ENCODE measurements around the gene CDH9. TPM values are rescaled to one million over a fixed set of nuclear protein-coding genes. Genes with fewer than 3 reads are reported as not detected.

Gene CDH9
- total and polyA plus RNA-seq, 2 of the 13 experiments (the other 11 are each of a cell fraction or from before 2014, with no cell fraction given), result 0.03 to 0.24 TPM

DNA sequence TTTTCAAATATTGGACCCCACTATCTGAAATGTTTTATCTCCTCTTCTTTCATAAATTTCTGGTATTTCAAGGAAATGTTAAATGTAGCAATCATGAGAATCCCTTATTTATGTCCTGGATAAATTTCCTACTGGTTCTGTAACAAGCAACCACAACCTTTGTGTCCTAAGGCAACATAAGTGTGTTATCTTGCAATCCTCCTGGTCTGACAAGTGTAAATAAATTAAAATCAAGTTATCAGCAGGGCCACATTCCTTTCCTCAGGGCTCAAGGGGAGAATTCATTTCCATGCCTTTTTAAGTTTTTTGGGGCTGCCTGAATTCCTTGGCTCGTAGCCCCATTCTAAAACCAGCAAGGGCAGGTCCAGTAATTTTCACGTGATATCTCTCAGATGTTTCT, 83.2 kb downstream of the CDH9 start:
- intact Hi-C loops (cut with micrococcal nuclease; ENCODE audit: unreplicated experiment) (no loop called here), in situ Hi-C loops (cut with HindIII; ENCODE audit: extremely low pct_ligation_motif_present, low pct_unique_long_range_greater_than_20kb) (no loop called here)
- ATAC-seq, result no peak
- CTCF ChIA-PET (ENCODE audit: low intra/inter-chr PET ratio, low total read pairs), result no interaction called here
- H3K79me2 ChIP-seq (ENCODE audit: insufficient read depth, low read length), result no peaks in the 10 kb centered on the region
- POLR2A ChIA-PET, result no interaction called here
- H3K36me3 ChIP-seq (replicated peaks in 1 of 2; ENCODE audit: control insufficient read depth in 1 of 2, insufficient read depth in 2 of 2, low read length in 2 of 2), result no peaks in the 10 kb centered on the region
- no peak for DNase-seq (ENCODE audit: low spot score)
- no peaks in the 10 kb centered on the region for H3K4me1 ChIP-seq (ENCODE audit: insufficient read depth, low read length)
- no peak for FAIRE-seq
- H3K4me3 ChIP-seq (replicated peaks in 1 of 3; ENCODE audit: insufficient read depth in 1 of 3, low read depth in 2 of 3, low read length in 3 of 3), result no peak overlapping the region
- no peak overlapping the region for H3K4me2 ChIP-seq (ENCODE audit: low read depth, low read length)
- TF ChIP-seq ZNF20 (CRISPR knock-in tag; IDR thresholded peaks at IDR 0.05), result no peak
- TF ChIP-seq, protein P1, sequence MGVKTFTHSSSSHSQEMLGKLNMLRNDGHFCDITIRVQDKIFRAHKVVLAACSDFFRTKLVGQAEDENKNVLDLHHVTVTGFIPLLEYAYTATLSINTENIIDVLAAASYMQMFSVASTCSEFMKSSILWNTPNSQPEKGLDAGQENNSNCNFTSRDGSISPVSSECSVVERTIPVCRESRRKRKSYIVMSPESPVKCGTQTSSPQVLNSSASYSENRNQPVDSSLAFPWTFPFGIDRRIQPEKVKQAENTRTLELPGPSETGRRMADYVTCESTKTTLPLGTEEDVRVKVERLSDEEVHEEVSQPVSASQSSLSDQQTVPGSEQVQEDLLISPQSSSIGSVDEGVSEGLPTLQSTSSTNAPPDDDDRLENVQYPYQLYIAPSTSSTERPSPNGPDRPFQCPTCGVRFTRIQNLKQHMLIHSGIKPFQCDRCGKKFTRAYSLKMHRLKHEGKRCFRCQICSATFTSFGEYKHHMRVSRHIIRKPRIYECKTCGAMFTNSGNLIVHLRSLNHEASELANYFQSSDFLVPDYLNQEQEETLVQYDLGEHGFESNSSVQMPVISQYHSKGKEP (CRISPR knock-in tag; IDR thresholded peaks at IDR 0.05), result no peak
- no peaks in the 10 kb centered on the region for H3K27me3 ChIP-seq (ENCODE audit: control insufficient read depth in 1 of 2, insufficient read depth in 2 of 2, low read length in 2 of 2)
- no peak overlapping the region for H3K9ac ChIP-seq (ENCODE audit: insufficient read depth, low read depth, low read length)
- no peaks in the 10 kb centered on the region; the same call in 1 of the 2 replicates for H3K9me3 ChIP-seq (ENCODE audit: low read length)
- no TSS peak for BruUV-seq (replicated peaks)
- 3% methylated on average over 2 of the region's 2 CpGs for WGBS (ENCODE audit: low lambda C conversion rate)
- H4K20me1 ChIP-seq (ENCODE audit: insufficient read depth, low read length), result no peaks in the 10 kb centered on the region
- no peak overlapping the region for H3K27ac ChIP-seq (ENCODE audit: extremely low read length, insufficient read depth, low read length)
- H2AFZ ChIP-seq (ENCODE audit: low read length), result no peak overlapping the region

DNA sequence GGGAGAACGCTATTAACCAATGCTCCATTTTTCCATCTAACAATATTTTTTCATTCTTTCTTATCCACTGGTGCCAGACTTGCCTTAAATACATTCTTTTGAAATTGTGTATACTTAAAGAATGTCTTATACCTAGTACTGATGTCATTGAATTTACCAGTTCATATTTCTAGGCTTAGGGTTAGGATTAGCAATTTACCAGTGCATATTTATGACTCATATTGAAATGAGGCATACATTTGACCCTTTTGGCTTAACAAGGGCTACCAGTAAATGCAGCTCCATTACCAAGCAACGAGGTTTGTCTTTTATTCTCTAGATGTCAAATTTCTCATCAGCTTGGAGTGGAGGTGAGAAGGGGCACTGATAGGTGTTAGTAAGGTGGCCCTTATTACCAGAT, 89.5 kb downstream of the CDH9 start:
- no peak for ATAC-seq
- no peak overlapping the region for H3K9ac ChIP-seq (ENCODE audit: insufficient read depth, low read depth, low read length)
- H4K20me1 ChIP-seq (ENCODE audit: insufficient read depth, low read length), result no peaks in the 10 kb centered on the region
- WGBS (ENCODE audit: low lambda C conversion rate), result 11% methylated on average over 2 of the region's 2 CpGs
- no peak overlapping the region for H3K4me3 ChIP-seq (replicated peaks in 1 of 3; ENCODE audit: insufficient read depth in 1 of 3, low read depth in 2 of 3, low read length in 3 of 3)
- in situ Hi-C loops (cut with HindIII; ENCODE audit: extremely low pct_ligation_motif_present, low pct_unique_long_range_greater_than_20kb) (no loop called here), intact Hi-C loops (cut with micrococcal nuclease; ENCODE audit: unreplicated experiment) (no loop called here)
- H3K4me1 ChIP-seq (ENCODE audit: insufficient read depth, low read length), result no peaks in the 10 kb centered on the region
- no peak for DNase-seq (ENCODE audit: low spot score)
- H3K9me3 ChIP-seq (ENCODE audit: low read length), result no peaks in the 10 kb centered on the region
- TF ChIP-seq RFXAP (CRISPR knock-in tag; IDR thresholded peaks at IDR 0.05; ENCODE audit: borderline replicate concordance) (no peak), SRF (IDR thresholded peaks at IDR 0.05; ENCODE audit: low read depth, low read length) (no peak), ZBTB7B (CRISPR knock-in tag; IDR thresholded peaks at IDR 0.05) (no peak), MED13 (CRISPR knock-in tag; IDR thresholded peaks at IDR 0.05) (no peak), MTA1 (CRISPR knock-in tag; IDR thresholded peaks at IDR 0.05; ENCODE audit: borderline replicate concordance) (no peak), PCBP2 (optimal IDR thresholded peaks at IDR 0.05; ENCODE audit: low read depth, low read length, poor library complexity, severe bottlenecking) (no peak), ZNF780A (CRISPR knock-in tag; IDR thresholded peaks at IDR 0.05) (no peak), SOX5 (CRISPR knock-in tag; IDR thresholded peaks at IDR 0.05; ENCODE audit: borderline replicate concordance) (no peak)
- ChIA-PET POLR2A (no interaction called here), CTCF (ENCODE audit: low intra/inter-chr PET ratio, low total read pairs) (no interaction called here)
- H3K36me3 ChIP-seq (replicated peaks in 1 of 2; ENCODE audit: control insufficient read depth in 1 of 2, insufficient read depth in 2 of 2, low read length in 2 of 2), result no peaks in the 10 kb centered on the region
- no TSS peak for BruUV-seq (replicated peaks)
- no peak overlapping the region for H2AFZ ChIP-seq (ENCODE audit: low read length)
- no peaks in the 10 kb centered on the region for H3K27me3 ChIP-seq (ENCODE audit: control insufficient read depth in 1 of 2, insufficient read depth in 2 of 2, low read length in 2 of 2)
- H3K4me2 ChIP-seq (ENCODE audit: low read depth, low read length), result no peak overlapping the region
- FAIRE-seq, result no peak
- H3K27ac ChIP-seq (ENCODE audit: extremely low read length, insufficient read depth, low read length), result no peak overlapping the region
- H3K79me2 ChIP-seq (ENCODE audit: insufficient read depth, low read length), result no peaks in the 10 kb centered on the region

Measured in HepG2 (cell line).